Ramos (cell line): Measurements from ENCODE around the gene TSHR.

Experiments used
- in situ Hi-C: fragments of 300-500 bp; cut with MboI; formaldehyde crosslinking; loops from one replicate; pipeline ENCODE4 v1.14.3; 2022; ENCODE audit warnings: low sequenced_read_pairs; ENCODE audit not compliant: unreplicated experiment

Gene TSHR

GRCh38 chr14:80948291-80948690 lies 7.1 kb upstream of the TSHR start:
- in situ Hi-C loops: no loop called here

GRCh38 chr14:80951491-80951890 lies 3.9 kb upstream of the TSHR start:
- in situ Hi-C loops: loop anchor here (5.0 to 10.0 kb wide), 2 partner anchors 36 to 213 kb away; no protein-coding TSS in a partner anchor

GRCh38 chr14:80953211-80953610 lies 2.2 kb upstream of the TSHR start:
- in situ Hi-C loops: loop anchor here (5.0 to 10.0 kb wide), 2 partner anchors 34 to 212 kb away; no protein-coding TSS in a partner anchor

- in situ Hi-C loops: loop anchor here (5.0 to 10.0 kb wide), 2 partner anchors 33 to 210 kb away; no protein-coding TSS in a partner anchor
These were observed 628 bp upstream of the TSHR start for GRCh38 chr14:80954687-80955299.

- in situ Hi-C loops: loop anchor here (10.0 kb wide), 1 partner anchor 209 kb away; no protein-coding TSS in a partner anchor
These were observed 681 bp downstream of the TSHR start for GRCh38 chr14:80956102-80956501.

- in situ Hi-C loops: loop anchor here (10.0 kb wide), 1 partner anchor 208 kb away; no protein-coding TSS in a partner anchor
These were observed 1.5 kb downstream of the TSHR start for GRCh38 chr14:80956922-80957321.

- in situ Hi-C loops: loop anchor here (10.0 kb wide), 1 partner anchor 207 kb away; no protein-coding TSS in a partner anchor
These were observed 2.2 kb downstream of the TSHR start for GRCh38 chr14:80957613-80958012.

GRCh38 chr14:80958226-80958625 lies 2.8 kb downstream of the TSHR start:
- in situ Hi-C loops: loop anchor here (10.0 kb wide), 1 partner anchor 207 kb away; no protein-coding TSS in a partner anchor

GRCh38 chr14:80958939-80959338 lies 3.5 kb downstream of the TSHR start:
- in situ Hi-C loops: loop anchor here (10.0 kb wide), 1 partner anchor 206 kb away; no protein-coding TSS in a partner anchor

GRCh38 chr14:80959496-80959895 lies 4.1 kb downstream of the TSHR start:
- in situ Hi-C loops: loop anchor here (10.0 kb wide), 1 partner anchor 205 kb away; no protein-coding TSS in a partner anchor

- in situ Hi-C loops: no loop called here
These were observed 9.6 kb downstream of the TSHR start for GRCh38 chr14:80965037-80965436.

- in situ Hi-C loops: no loop called here
These were observed 18.7 kb downstream of the TSHR start for GRCh38 chr14:80973931-80974641.

- in situ Hi-C loops: loop anchor here (25.0 kb wide), 2 partner anchors 488 to 762 kb away; partner anchors contain the start of gene DIO2
These were observed 19.3 kb downstream of the TSHR start for GRCh38 chr14:80974679-80975078.

- in situ Hi-C loops: loop anchor here (25.0 kb wide), 2 partner anchors 485 to 765 kb away; partner anchors contain the start of gene DIO2
These were observed 21.8 kb downstream of the TSHR start for GRCh38 chr14:80977221-80977620.

GRCh38 chr14:80978403-80978802 lies 23.0 kb downstream of the TSHR start:
- in situ Hi-C loops: loop anchor here (25.0 kb wide), 2 partner anchors 484 to 766 kb away; partner anchors contain the start of gene DIO2

GRCh38 chr14:80979951-80980350 lies 24.5 kb downstream of the TSHR start:
- in situ Hi-C loops: loop anchor here (10.0 to 25.0 kb wide), 3 partner anchors 185 to 768 kb away; partner anchors contain the start of gene DIO2

- in situ Hi-C loops: loop anchor here (10.0 to 25.0 kb wide), 3 partner anchors 184 to 769 kb away; partner anchors contain the start of gene DIO2
These were observed 25.7 kb downstream of the TSHR start for GRCh38 chr14:80981156-80981555.

- in situ Hi-C loops: loop anchor here (10.0 to 25.0 kb wide), 3 partner anchors 183 to 769 kb away; partner anchors contain the start of gene DIO2
These were observed 26.3 kb downstream of the TSHR start for GRCh38 chr14:80981673-80982072.

GRCh38 chr14:80982711-80983110 lies 27.3 kb downstream of the TSHR start:
- in situ Hi-C loops: loop anchor here (10.0 to 25.0 kb wide), 3 partner anchors 182 to 770 kb away; partner anchors contain the start of gene DIO2

GRCh38 chr14:80987235-80988032 lies 32.0 kb downstream of the TSHR start:
- in situ Hi-C loops: loop anchor here (5.0 to 25.0 kb wide), 4 partner anchors 35 to 775 kb away; partner anchors contain the start of gene DIO2
